Vagina (tissue), 2 donors: ENCODE data around the gene ZFX. TPM values are rescaled to one million over a fixed set of nuclear protein-coding genes. Genes with fewer than 3 reads are reported as not detected.

Source experiments
- DNase-seq, 2 donors: peaks; one replicate each; pipeline ENCODE4 v3.0.0-alpha.2; 2017; ENCODE audit errors: extremely low spot score in 2 of 2
- H3K27ac ChIP-seq: fragments of 200-600 bp; sonication (generic); one replicate; pipeline ENCODE4 v1.5.1; 2019
- H3K27me3 ChIP-seq: fragments of 200-600 bp; sonication (generic); one replicate; pipeline ENCODE4 v1.5.1; 2019
- H3K36me3 ChIP-seq, 2 donors: fragments of 200-600 bp; sonication (generic); one replicate each; pipeline ENCODE4 v1.5.1; 2017 to 2019
- H3K4me1 ChIP-seq: fragments of 200-600 bp; sonication (generic); one replicate; pipeline ENCODE4 v1.5.1; 2019
- H3K4me3 ChIP-seq, 2 donors: fragments of 200-600 bp; sonication (generic); 1 replicate in 1 of 2; 2 replicates in 1 of 2; pipeline ENCODE4 v1.5.1; 2016 to 2019
- H3K9me3 ChIP-seq: fragments of 200-600 bp; sonication (generic); one replicate; pipeline ENCODE4 v1.5.1; 2019
- POLR2A ChIP-seq, 2 donors: fragments of 450-650 bp; IDR thresholded peaks; one replicate each; pipeline ENCODE4 v1.6.1; 2017; ENCODE audit warnings: antibody characterized with exemption in 2 of 2, mild to moderate bottlenecking in 2 of 2, moderate library complexity in 2 of 2
- POLR2AphosphoS5 ChIP-seq, 2 donors: sonication (generic); formaldehyde crosslinking; IDR thresholded peaks; one replicate each; pipeline ENCODE4 v1.9.0; 2017; ENCODE audit warnings: antibody characterized with exemption in 2 of 2, mild to moderate bottlenecking in 2 of 2, low read depth in 1 of 2; ENCODE audit not compliant: insufficient read depth in 1 of 2
- intact Hi-C: fragments of 100-400 bp; cut with DNase I; formaldehyde crosslinking; loops from one replicate; pipeline ENCODE4 v1.15.1; 2023
- total RNA-seq: library from RNA; depleted of rRNA; stranded (reverse); fragments of >200 nt; gene quantifications from one replicate; pipeline ENCODE4 v1.2.3, GENCODE V29; 2016
- TF ChIP-seq, protein P1 (sequence below), 3 experiments: fragments of 450-650 bp in 2 of 3; fragments of 200-600 bp in 1 of 3; sonication (generic) in 1 of 3; IDR thresholded peaks; one replicate each; pipeline ENCODE4 v1.5.1; 2017 to 2019; ENCODE audit warnings: antibody characterized with exemption in 3 of 3, mild to moderate bottlenecking in 2 of 3, moderate library complexity in 2 of 3

The ZFX gene
- total RNA-seq, 1 donor from 2014 or later: 62.4 TPM

DNA sequence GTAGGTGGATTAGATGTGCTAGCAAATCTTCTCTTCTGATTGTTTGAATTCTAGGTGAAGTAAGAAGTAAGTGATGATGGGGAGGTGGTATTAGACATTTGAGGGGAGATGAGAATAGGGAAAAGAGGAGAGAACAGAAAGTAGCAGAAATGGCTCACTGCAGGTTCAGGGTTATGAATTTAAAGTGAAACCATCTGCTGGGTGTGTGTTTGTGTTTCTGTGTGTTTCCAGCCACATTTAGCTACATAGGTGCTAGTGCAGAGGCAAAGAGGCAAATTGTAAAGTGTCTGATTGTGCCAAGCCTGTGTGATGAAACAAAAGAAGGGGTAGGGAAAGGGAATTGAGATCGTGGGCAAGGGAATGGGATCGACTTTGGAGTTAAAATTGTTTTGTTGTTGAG, 50.6 kb downstream of the ZFX start:
- Histone ChIP-seq H3K4me1 (peaks cover 47% of the 10 kb centered on the region), H3K4me3 (no peak overlapping the region), H3K27me3 (no peaks in the 10 kb centered on the region), H3K36me3 (peaks cover 0 to 4% of the 10 kb centered on the region in 2 donors), H3K9me3 (no peaks in the 10 kb centered on the region), H3K27ac (no peak overlapping the region)
- DNase-seq: no peak
- TF ChIP-seq POLR2A (IDR thresholded peaks at IDR 0.05): no peak
- no peak for TF ChIP-seq POLR2AphosphoS5 (IDR thresholded peaks at IDR 0.05; ENCODE audit: insufficient read depth in 1 of 2, low read depth in 1 of 2)
- TF ChIP-seq, protein P1, sequence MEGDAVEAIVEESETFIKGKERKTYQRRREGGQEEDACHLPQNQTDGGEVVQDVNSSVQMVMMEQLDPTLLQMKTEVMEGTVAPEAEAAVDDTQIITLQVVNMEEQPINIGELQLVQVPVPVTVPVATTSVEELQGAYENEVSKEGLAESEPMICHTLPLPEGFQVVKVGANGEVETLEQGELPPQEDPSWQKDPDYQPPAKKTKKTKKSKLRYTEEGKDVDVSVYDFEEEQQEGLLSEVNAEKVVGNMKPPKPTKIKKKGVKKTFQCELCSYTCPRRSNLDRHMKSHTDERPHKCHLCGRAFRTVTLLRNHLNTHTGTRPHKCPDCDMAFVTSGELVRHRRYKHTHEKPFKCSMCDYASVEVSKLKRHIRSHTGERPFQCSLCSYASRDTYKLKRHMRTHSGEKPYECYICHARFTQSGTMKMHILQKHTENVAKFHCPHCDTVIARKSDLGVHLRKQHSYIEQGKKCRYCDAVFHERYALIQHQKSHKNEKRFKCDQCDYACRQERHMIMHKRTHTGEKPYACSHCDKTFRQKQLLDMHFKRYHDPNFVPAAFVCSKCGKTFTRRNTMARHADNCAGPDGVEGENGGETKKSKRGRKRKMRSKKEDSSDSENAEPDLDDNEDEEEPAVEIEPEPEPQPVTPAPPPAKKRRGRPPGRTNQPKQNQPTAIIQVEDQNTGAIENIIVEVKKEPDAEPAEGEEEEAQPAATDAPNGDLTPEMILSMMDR (IDR thresholded peaks at IDR 0.05): no peak
- intact Hi-C loops: no loop called here

DNA sequence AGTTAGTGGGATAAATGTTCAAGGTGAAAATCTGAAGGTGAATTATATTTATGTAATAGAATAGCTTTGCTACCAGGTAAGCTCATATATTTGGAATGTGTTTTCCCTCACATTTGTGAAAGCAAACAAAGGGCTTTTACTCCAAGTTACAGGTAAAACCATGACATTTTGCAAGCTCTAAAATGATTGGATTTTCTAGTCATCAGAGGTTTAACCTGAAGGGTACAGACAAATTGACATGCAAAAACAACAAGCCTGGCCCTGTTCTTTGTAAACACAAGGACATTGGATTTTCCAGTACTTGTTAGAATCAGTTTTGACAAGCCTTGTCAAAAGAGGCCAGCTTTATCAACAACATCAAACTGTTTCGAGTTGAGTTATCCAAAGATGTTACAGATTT, 51.7 kb downstream of the ZFX start:
- TF ChIP-seq POLR2AphosphoS5 (IDR thresholded peaks at IDR 0.05; ENCODE audit: insufficient read depth in 1 of 2, low read depth in 1 of 2) (no peak), POLR2A (IDR thresholded peaks at IDR 0.05) (no peak)
- TF ChIP-seq, protein P1 (IDR thresholded peaks at IDR 0.05): no peak
- Histone ChIP-seq H3K36me3 (no peaks in the 10 kb centered on the region), H3K4me3 (no peak overlapping the region), H3K27ac (no peak overlapping the region), H3K4me1 (peaks cover 53% of the 10 kb centered on the region), H3K9me3 (no peaks in the 10 kb centered on the region), H3K27me3 (no peaks in the 10 kb centered on the region)
- no peak for DNase-seq
- intact Hi-C loops: no loop called here

DNA sequence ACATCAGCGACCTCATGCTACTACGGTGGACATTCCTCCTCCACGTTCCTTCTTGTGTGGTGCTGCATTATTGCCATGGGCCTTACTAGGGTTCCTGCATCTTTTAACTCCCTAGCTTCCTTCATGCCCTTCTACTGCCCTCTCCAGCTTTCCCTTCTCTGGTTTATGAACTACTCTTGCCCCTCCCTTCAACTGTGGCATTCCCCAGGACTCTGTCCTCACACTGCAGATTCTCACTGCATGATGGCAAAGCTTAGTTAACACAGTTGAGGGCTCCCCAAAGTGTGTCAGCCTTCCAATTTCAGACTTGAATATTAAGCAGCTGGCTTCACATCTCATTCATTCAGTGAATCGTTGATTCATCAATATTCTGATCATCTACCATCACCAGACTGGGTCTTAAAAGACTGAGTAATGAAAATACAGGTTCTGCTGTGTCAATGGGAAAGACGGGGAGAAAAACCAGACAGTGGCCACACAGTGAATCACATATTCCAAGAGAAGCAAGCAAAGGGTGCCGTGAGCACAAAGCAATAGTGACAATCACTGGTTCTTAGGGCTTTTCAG, 53.0 kb downstream of the ZFX start:
- TF ChIP-seq POLR2AphosphoS5 (IDR thresholded peaks at IDR 0.05; ENCODE audit: insufficient read depth in 1 of 2, low read depth in 1 of 2): no peak
- TF ChIP-seq, protein P1 (IDR thresholded peaks at IDR 0.05): no peak
- TF ChIP-seq POLR2A (IDR thresholded peaks at IDR 0.05): no peak
- H3K4me3 ChIP-seq: no peak overlapping the region
- no peak overlapping the region for H3K27ac ChIP-seq
- no peaks in the 10 kb centered on the region for H3K27me3 ChIP-seq
- H3K36me3 ChIP-seq: peaks cover 0 to under 1% of the 10 kb centered on the region in 2 donors
- no peak for DNase-seq
- intact Hi-C loops: no loop called here
- peaks cover 53% of the 10 kb centered on the region for H3K4me1 ChIP-seq
- H3K9me3 ChIP-seq: no peaks in the 10 kb centered on the region

DNA sequence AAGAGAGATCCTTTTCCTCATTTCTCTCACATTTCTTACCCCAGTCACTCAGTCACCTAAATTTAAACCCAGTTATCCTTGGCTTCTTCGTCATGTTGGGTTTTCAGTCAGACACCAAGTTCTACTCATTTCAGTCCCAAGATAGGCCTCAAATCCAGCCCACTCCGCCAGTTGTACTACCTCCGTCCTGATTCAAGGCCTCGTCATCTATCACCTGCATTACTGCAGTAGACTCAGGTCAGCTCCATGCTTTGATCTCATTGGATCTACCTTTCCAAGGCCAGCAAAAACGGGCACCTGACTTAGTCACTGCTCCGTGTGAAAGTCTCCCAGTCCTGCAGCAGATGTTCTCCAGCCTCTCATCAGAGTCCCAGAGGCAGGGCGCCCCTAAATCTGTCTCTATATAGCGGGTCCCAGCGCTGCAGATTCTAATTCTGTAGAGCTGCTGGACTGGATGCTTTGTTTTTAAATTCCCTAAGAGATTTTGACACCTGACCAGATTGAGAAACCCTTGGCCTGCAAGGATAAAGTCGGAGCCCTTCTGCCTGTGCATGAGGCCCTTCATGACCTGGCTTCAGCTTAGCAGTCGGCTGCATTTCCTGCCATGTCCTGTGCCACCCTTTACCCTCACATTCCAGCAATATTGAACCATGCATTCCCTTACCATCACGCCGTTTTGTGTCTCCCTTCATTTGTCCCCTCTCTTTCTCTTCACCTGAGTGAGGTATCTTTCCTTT, 53.7 kb downstream of the ZFX start:
- Histone ChIP-seq H3K4me3 (no peak overlapping the region), H3K36me3 (peaks cover 0 to 8% of the 10 kb centered on the region in 2 donors), H3K9me3 (no peaks in the 10 kb centered on the region), H3K4me1 (peaks cover 46% of the 10 kb centered on the region), H3K27me3 (no peaks in the 10 kb centered on the region), H3K27ac (no peak overlapping the region)
- intact Hi-C loops: no loop called here
- DNase-seq: no peak
- TF ChIP-seq POLR2AphosphoS5 (IDR thresholded peaks at IDR 0.05; ENCODE audit: insufficient read depth in 1 of 2, low read depth in 1 of 2) (no peak), POLR2A (IDR thresholded peaks at IDR 0.05) (no peak)
- TF ChIP-seq, protein P1 (IDR thresholded peaks at IDR 0.05): no peak

DNA sequence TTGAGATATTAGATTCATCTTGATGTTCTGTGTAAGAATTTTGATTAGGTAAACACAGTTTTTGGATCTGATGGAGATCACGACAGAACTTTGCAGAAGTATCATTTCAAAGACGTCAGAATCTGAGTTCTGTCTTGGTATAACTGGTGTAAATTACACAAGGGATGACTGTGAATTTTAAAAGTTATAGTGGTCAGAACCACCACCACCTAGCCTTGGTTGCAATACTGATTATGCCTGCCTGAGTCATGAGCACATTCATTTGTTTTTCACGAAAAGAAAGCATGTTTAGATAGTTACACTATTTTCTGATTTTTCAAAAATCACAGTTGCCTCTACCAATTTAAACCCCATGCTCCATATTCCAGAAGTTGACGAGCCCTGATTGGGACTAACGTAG, 54.8 kb downstream of the ZFX start:
- H3K36me3 ChIP-seq: peaks cover 0 to 19% of the 10 kb centered on the region in 2 donors
- H3K27ac ChIP-seq: no peak overlapping the region
- H3K4me1 ChIP-seq: peaks cover 46% of the 10 kb centered on the region
- DNase-seq: no peak
- H3K27me3 ChIP-seq: no peaks in the 10 kb centered on the region
- intact Hi-C loops: no loop called here
- no peaks in the 10 kb centered on the region for H3K9me3 ChIP-seq
- H3K4me3 ChIP-seq: no peak overlapping the region
- TF ChIP-seq, protein P1 (IDR thresholded peaks at IDR 0.05): no peak
- TF ChIP-seq POLR2A (IDR thresholded peaks at IDR 0.05): no peak
- no peak for TF ChIP-seq POLR2AphosphoS5 (IDR thresholded peaks at IDR 0.05; ENCODE audit: insufficient read depth in 1 of 2, low read depth in 1 of 2)
